HepG2 (cell line): ENCODE data around the gene UBXN6. TPM values are rescaled to one million over a fixed set of nuclear protein-coding genes. Genes with fewer than 3 reads are reported as not detected.
A peak's percentile ranks its signal among the peaks of the same experiment; 100 is the strongest.

Experiments used
- BCL6 ChIP-seq: IDR thresholded peaks from 2 replicates; pipeline ENCODE4 v1.6.1; 2016; ENCODE audit warnings: missing genetic modification reagents, missing compliant biosample characterization
- CBX1 ChIP-seq: IDR thresholded peaks from one replicate; pipeline ENCODE4 v1.6.1; 2016; ENCODE audit warnings: antibody characterized with exemption, low read depth
- ELF3 ChIP-seq: IDR thresholded peaks from 2 replicates; pipeline ENCODE4 v1.6.1; 2016; ENCODE audit warnings: missing genetic modification reagents, missing compliant biosample characterization
- GABPB1 ChIP-seq: IDR thresholded peaks from 2 replicates; pipeline ENCODE4 v1.6.1; 2016; ENCODE audit warnings: mild to moderate bottlenecking, missing genetic modification reagents, moderate library complexity, missing compliant biosample characterization
- JUND ChIP-seq: sonication (generic); formaldehyde crosslinking; IDR thresholded peaks from 2 replicates; pipeline ENCODE4 v1.8.0; 2022; ENCODE audit warnings: mild to moderate bottlenecking, missing genetic modification reagents
- KMT2A ChIP-seq: sonication (generic); formaldehyde crosslinking; IDR thresholded peaks from 2 replicates; pipeline ENCODE4 v1.4.0; 2020; ENCODE audit warnings: missing genetic modification reagents
- KMT2B ChIP-seq: IDR thresholded peaks from 2 replicates; pipeline ENCODE4 v1.6.1; 2016; ENCODE audit warnings: missing genetic modification reagents, missing compliant biosample characterization
- NFE2L2 ChIP-seq: fragments of 150-350 bp; IDR thresholded peaks from 2 replicates; pipeline ENCODE4 v1.6.1; 2014; ENCODE audit warnings: low read length
- RBM39 ChIP-seq: fragments of 200-400 bp; formaldehyde crosslinking; IDR thresholded peaks from one replicate; pipeline ENCODE4 v1.6.1; 2018; ENCODE audit warnings: antibody characterized with exemption, mild to moderate bottlenecking, low read depth, low read length; ENCODE audit not compliant: poor library complexity, severe bottlenecking
- SP1 ChIP-seq, 2 experiments: fragments of 450-650 bp in 1 of 2; sonication (generic) in 1 of 2; formaldehyde crosslinking in 1 of 2; IDR thresholded peaks; 2 replicates each; pipeline versions ENCODE4 v1.4.0 to v1.6.1; 2016 to 2020; ENCODE audit warnings: missing genetic modification reagents in 1 of 2
- SP5 ChIP-seq: IDR thresholded peaks from 2 replicates; pipeline ENCODE4 v1.6.1; 2016; ENCODE audit warnings: low read depth, borderline replicate concordance
- SRF ChIP-seq: IDR thresholded peaks from 2 replicates; pipeline ENCODE4 v1.6.1; 2011; ENCODE audit warnings: mild to moderate bottlenecking, low read depth, low read length, moderate library complexity
- ZNF253 ChIP-seq: sonication (generic); formaldehyde crosslinking; IDR thresholded peaks from 2 replicates; pipeline ENCODE4 v1.8.0; 2022; ENCODE audit warnings: mild to moderate bottlenecking, missing genetic modification reagents, borderline replicate concordance
- ZNF350 ChIP-seq: sonication (generic); formaldehyde crosslinking; IDR thresholded peaks from 2 replicates; pipeline ENCODE4 v1.4.0; 2020; ENCODE audit warnings: mild to moderate bottlenecking, low read depth, missing genetic modification reagents, borderline replicate concordance
- polyA plus RNA-seq, 8 experiments: library from polyadenylated mRNA; depleted of rRNA in 3 of 8; stranded (reverse) in 7 of 8; unstranded in 1 of 8; fragments of >200 nt; fragmentation: Illumina TruSeq in 4 of 8; extraction: Trizol in 4 of 8; gene quantifications; 2 replicates each; pipeline versions ENCODE4 v1.2.1 to v1.2.3, GENCODE V29; 2011 to 2016; ENCODE audit warnings: low read depth in 4 of 8, missing spikeins in 1 of 8, mixed read lengths in 1 of 8; ENCODE audit not compliant: insufficient read depth in 1 of 8
- total RNA-seq, 5 experiments: library from RNA; depleted of rRNA; stranded (reverse); fragments of >200 nt; fragmentation: Illumina TruSeq; extraction: Trizol; gene quantifications; 2 replicates each; pipeline ENCODE4 v1.2.3, GENCODE V29; 2016; ENCODE audit warnings: low read depth in 1 of 5
- TF ChIP-seq, protein P1 (sequence below), 2 experiments: sonication (generic) in 1 of 2; formaldehyde crosslinking in 1 of 2; IDR thresholded peaks; 2 replicates each; pipeline versions ENCODE4 v1.6.1 to v1.9.0; 2014 to 2022; ENCODE audit warnings: antibody characterized with exemption in 1 of 2, borderline replicate concordance in 1 of 2, inconsistent platforms in 1 of 2, low read depth in 1 of 2, missing genetic modification reagents in 1 of 2
- TF ChIP-seq, protein P2 (sequence below): IDR thresholded peaks from 2 replicates; pipeline ENCODE4 v1.6.1; 2012; ENCODE audit warnings: inconsistent platforms
- TF ChIP-seq, protein P3 (sequence below): IDR thresholded peaks from 2 replicates; pipeline ENCODE4 v1.6.1; 2016; ENCODE audit warnings: control low read depth
- TF ChIP-seq, protein P4 (sequence below): sonication (generic); formaldehyde crosslinking; IDR thresholded peaks from 2 replicates; pipeline ENCODE4 v1.4.0; 2020; ENCODE audit warnings: missing genetic modification reagents
- TF ChIP-seq, protein P5 (sequence below): IDR thresholded peaks from 2 replicates; pipeline ENCODE4 v1.6.1; 2016; ENCODE audit warnings: missing compliant biosample characterization, missing genetic modification reagents, borderline replicate concordance

Gene UBXN6
- total and polyA plus RNA-seq, 2 of the 13 experiments (the other 11 are each of a cell fraction or from before 2014, with no cell fraction given), result 34.9 to 35.5 TPM

DNA sequence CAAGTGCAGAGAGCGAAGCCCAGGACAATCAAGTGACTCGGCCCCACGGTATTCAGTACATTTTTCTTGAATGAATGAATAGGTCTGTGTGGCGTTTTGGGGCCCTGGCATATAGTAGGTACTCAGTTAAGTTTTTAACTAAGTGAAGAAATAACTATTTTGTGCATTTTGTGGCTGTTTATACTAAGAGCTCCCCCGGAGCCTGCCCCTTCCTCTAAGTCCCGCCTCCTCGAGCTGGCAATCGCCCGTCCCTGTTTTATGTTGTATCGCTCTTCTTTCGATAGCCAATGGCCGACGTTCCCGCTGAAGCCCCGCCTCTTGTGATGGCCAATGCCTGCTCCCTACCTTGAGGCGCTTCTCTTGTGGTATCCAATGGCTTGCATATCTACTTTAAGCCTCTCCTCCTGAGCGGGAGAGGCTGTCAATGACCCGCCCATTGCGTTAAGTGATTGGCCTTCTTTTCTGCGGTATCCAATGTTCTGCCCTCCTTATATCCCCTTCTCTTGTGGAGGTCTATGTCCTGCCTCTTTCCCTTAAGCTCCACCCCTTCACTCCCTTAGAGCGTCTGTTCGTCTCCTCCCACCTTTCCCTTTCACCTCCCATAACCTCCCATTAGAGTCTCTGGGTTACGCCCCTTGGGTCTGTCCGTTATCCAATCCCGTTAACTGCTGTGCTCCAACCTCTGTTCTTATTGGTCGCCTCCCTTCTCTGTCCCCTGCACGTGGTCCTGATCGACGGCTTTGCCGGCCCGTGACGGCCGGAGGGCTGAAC is 14.0 kb upstream of the UBXN6 start (continued):
- TF ChIP-seq, protein P1, sequence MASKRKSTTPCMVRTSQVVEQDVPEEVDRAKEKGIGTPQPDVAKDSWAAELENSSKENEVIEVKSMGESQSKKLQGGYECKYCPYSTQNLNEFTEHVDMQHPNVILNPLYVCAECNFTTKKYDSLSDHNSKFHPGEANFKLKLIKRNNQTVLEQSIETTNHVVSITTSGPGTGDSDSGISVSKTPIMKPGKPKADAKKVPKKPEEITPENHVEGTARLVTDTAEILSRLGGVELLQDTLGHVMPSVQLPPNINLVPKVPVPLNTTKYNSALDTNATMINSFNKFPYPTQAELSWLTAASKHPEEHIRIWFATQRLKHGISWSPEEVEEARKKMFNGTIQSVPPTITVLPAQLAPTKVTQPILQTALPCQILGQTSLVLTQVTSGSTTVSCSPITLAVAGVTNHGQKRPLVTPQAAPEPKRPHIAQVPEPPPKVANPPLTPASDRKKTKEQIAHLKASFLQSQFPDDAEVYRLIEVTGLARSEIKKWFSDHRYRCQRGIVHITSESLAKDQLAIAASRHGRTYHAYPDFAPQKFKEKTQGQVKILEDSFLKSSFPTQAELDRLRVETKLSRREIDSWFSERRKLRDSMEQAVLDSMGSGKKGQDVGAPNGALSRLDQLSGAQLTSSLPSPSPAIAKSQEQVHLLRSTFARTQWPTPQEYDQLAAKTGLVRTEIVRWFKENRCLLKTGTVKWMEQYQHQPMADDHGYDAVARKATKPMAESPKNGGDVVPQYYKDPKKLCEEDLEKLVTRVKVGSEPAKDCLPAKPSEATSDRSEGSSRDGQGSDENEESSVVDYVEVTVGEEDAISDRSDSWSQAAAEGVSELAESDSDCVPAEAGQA (IDR thresholded peaks at IDR 0.05; ENCODE audit: low read depth), result 0 out of 2 replicates have a peak, but pooled peaks have one; percentile 22
- TF ChIP-seq, protein P1 (CRISPR knock-in tag; IDR thresholded peaks at IDR 0.05; ENCODE audit: borderline replicate concordance), result no peak; the same call in 1 of the 2 replicates
- TF ChIP-seq, protein P2, sequence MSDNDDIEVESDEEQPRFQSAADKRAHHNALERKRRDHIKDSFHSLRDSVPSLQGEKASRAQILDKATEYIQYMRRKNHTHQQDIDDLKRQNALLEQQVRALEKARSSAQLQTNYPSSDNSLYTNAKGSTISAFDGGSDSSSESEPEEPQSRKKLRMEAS, result peak; percentile 72; the same call in 1 of the 2 replicates
- TF ChIP-seq, protein P3, sequence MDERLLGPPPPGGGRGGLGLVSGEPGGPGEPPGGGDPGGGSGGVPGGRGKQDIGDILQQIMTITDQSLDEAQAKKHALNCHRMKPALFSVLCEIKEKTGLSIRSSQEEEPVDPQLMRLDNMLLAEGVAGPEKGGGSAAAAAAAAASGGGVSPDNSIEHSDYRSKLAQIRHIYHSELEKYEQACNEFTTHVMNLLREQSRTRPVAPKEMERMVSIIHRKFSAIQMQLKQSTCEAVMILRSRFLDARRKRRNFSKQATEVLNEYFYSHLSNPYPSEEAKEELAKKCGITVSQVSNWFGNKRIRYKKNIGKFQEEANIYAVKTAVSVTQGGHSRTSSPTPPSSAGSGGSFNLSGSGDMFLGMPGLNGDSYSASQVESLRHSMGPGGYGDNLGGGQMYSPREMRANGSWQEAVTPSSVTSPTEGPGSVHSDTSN, result peak; percentile 97
- TF ChIP-seq ZNF253 (CRISPR knock-in tag) (no peak), GABPB1 (CRISPR knock-in tag) (peak; percentile 93), ZNF350 (no peak), NFE2L2 (no peak), KMT2A (CRISPR knock-in tag) (no peak; the same call in 1 of the 2 replicates), SRF (no peak), JUND (CRISPR knock-in tag) (no peak), BCL6 (CRISPR knock-in tag) (no peak), RBM39 (no peak), SP1 (IDR thresholded peaks at IDR 0.05) (peak; percentile 97), SP1 (CRISPR knock-in tag; IDR thresholded peaks at IDR 0.05) (peak; percentile 94), KMT2B (CRISPR knock-in tag) (no peak; the same call in 1 of the 2 replicates), CBX1 (no peak), ELF3 (0 out of 2 replicates have a peak, but pooled peaks have one; percentile 6), SP5 (peak; percentile 50; the same call in 1 of the 2 replicates)
- TF ChIP-seq, protein P4, sequence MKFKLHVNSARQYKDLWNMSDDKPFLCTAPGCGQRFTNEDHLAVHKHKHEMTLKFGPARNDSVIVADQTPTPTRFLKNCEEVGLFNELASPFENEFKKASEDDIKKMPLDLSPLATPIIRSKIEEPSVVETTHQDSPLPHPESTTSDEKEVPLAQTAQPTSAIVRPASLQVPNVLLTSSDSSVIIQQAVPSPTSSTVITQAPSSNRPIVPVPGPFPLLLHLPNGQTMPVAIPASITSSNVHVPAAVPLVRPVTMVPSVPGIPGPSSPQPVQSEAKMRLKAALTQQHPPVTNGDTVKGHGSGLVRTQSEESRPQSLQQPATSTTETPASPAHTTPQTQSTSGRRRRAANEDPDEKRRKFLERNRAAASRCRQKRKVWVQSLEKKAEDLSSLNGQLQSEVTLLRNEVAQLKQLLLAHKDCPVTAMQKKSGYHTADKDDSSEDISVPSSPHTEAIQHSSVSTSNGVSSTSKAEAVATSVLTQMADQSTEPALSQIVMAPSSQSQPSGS (CRISPR knock-in tag), result no peak
- TF ChIP-seq, protein P5, sequence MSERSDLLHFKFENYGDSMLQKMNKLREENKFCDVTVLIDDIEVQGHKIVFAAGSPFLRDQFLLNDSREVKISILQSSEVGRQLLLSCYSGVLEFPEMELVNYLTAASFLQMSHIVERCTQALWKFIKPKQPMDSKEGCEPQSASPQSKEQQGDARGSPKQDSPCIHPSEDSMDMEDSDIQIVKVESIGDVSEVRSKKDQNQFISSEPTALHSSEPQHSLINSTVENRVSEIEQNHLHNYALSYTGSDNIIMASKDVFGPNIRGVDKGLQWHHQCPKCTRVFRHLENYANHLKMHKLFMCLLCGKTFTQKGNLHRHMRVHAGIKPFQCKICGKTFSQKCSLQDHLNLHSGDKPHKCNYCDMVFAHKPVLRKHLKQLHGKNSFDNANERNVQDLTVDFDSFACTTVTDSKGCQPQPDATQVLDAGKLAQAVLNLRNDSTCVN (CRISPR knock-in tag), result no peak
